Ectodermal cell (in vitro differentiated cells): ENCODE data around the gene NANOS2.

ENCODE experiments used
- H3K27ac ChIP-seq: 2 replicates; pipeline ENCODE4 v1.7.0; 2013; ENCODE audit warnings: mild to moderate bottlenecking, low read depth, low read length; ENCODE audit not compliant: insufficient read depth, poor library complexity, severe bottlenecking
- H3K27me3 ChIP-seq: 2 replicates; pipeline ENCODE4 v1.7.0; 2013; ENCODE audit warnings: mild to moderate bottlenecking, low read length; ENCODE audit not compliant: insufficient read depth, control insufficient read depth, poor library complexity, severe bottlenecking
- H3K36me3 ChIP-seq: one replicate; pipeline ENCODE4 v1.7.0; 2013; ENCODE audit warnings: low read length; ENCODE audit not compliant: control insufficient read depth, insufficient read depth
- H3K4me1 ChIP-seq: one replicate; pipeline ENCODE4 v1.7.0; 2013; ENCODE audit warnings: low read length; ENCODE audit not compliant: control insufficient read depth, insufficient read depth
- H3K4me3 ChIP-seq: 2 replicates; pipeline ENCODE4 v1.7.0; 2013; ENCODE audit warnings: low read depth, low read length, control low read depth; ENCODE audit not compliant: insufficient read depth
- H3K9me3 ChIP-seq: 2 replicates; pipeline ENCODE4 v1.7.0; 2013; ENCODE audit warnings: mild to moderate bottlenecking, low read length, moderate library complexity; ENCODE audit not compliant: control insufficient read depth
- WGBS, 2 experiments: methylation state at CpG; one replicate each; pipeline ENCODE4 v1.1.7; 2013; ENCODE audit warnings: missing lambda C conversion rate in 2 of 2; 5-methylcytosine and 5-hydroxymethylcytosine counted together

The NANOS2 gene

DNA sequence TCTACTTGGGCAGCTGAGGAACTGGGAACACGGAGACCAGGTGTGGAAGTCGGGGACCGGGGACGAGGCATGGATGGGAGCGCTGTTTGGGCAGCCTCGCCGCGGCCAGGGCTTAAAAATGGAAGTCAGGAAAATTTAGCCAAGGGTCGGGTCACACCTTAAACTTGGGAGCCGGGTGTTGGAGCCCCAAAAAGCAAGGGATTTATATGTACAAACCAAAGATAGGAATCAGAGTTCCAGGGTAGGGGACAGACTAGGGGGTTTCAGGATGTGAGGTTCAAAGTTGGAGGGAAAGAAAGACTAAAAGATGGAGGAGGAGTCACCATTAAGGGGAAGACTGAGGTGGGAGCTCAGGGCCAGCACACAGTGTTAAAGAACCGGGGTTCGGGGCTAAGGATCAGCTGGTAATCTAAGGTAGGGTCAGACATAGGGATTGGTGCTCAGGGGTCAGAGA is 49.9 kb downstream of the NANOS2 start:
- Histone ChIP-seq H3K4me1 (no peaks in the 10 kb centered on the region), H3K36me3 (no peaks in the 10 kb centered on the region), H3K27ac (no peak overlapping the region), H3K4me3 (peak overlapping the region; percentile 53), H3K9me3 (no peaks in the 10 kb centered on the region), H3K27me3 (peaks cover 27% of the 10 kb centered on the region)
- 12 to 16% methylated on average over 12 of the region's 12 CpGs for WGBS, 2 experiments

DNA sequence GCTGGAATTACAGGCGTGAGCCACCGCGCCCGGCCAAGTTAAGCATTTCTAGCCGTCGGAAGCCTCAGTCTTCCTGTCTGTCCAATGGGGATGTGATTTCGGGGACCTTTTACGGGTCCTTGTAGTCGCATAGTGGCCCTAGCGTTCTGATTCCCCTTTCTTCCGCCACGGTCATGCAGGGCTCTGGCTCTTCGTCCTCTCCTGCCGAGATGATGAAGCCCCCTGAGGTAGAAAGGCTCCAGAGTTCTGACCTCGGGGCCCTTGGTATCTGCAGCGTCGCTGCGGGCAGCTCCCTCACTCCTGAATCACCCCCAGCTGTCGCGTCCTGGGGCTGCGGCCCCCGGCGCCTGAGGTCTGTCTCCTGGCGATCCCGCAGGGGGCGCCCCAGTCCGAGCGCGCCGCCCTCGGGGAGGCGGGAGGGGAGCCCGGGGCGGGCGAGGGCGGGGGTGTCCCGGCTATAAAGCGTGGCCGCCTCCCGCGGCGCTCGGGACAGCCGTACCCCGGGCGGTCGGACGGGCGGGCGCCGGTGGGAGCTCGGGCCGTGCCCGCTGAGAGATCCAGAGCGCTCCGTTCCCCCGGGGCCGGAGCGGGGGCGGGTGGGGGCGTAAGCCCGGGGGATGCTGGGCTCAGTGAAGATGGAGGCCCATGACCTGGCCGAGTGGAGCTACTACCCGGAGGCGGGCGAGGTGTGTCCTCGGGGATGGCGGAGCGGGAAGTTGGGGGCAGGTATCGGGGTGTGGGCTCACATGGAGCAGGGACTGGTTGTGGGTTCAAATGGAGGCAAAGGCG is 50.5 kb downstream of the NANOS2 start, which contains the start of gene FOXA3:
FOXA3 (plus strand) TSS at position 487 of the 789 bp plus-strand sequence; CDS start at position 618, 131 bp downstream.
- no peaks in the 10 kb centered on the region for H3K36me3 ChIP-seq
- no peak within 1 kb of the TSS for H3K27ac ChIP-seq
- peak within 1 kb of the TSS; percentile 53 for H3K4me3 ChIP-seq
- H3K4me1 ChIP-seq = no peaks in the 10 kb centered on the region
- WGBS, 2 experiments = 2% methylated on average over 71 of the region's 71 CpGs
- peaks cover 27% of the 10 kb centered on the region for H3K27me3 ChIP-seq
- H3K9me3 ChIP-seq = no peaks in the 10 kb centered on the region

DNA sequence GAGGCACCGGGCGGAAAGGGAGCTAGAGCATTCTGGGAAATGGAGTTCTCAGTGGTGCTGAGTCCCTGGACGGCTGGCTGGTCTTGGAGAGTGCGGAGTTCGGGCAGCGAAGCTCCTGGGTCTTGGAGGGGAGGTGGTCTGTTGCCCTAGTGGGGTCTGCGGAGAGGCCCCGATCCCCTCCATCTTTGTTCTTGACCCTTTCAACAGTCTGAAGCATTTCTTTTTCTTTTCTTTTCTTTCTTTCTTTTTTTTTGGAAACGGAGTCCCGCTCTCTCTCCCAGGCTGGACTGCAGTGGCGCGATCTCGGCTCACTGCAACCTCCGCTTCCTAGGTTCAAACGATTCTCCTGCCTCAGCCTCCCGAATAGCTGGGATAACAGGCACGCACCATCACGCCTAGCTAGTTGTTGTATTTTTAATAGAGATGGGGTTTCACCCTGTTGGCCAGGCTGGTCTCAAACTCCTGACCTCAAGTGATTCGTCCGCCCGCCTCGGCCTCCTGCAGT is 51.2 kb downstream of the NANOS2 start:
- 7% methylated on average over 22 of the region's 22 CpGs for WGBS, 2 experiments
- Histone ChIP-seq H3K27ac (no peak overlapping the region), H3K4me3 (peak overlapping the region; percentile 53), H3K4me1 (no peaks in the 10 kb centered on the region), H3K36me3 (no peaks in the 10 kb centered on the region), H3K9me3 (no peaks in the 10 kb centered on the region), H3K27me3 (peaks cover 27% of the 10 kb centered on the region)
